ENCODE data around the gene BMPR1A.

GRCh38 chr10:86840498-86840897 is 84.1 kb downstream of the BMPR1A start:
- TF ChIP-seq CTCF (IDR thresholded peaks at IDR 0.05) (no peak), POLR2A (IDR thresholded peaks at IDR 0.05) (no peak)
